OCI-LY1 (cell line): ENCODE measurements around the gene PHC3.
A peak's percentile ranks its signal among the peaks of the same experiment; 100 is the strongest.

Experiments used
- CTCF ChIP-seq: fragments of 200-600 bp; sonication (generic), shearing (Covaris generic); IDR thresholded peaks from 2 replicates; pipeline ENCODE4 v1.5.1; 2017; ENCODE audit warnings: mild to moderate bottlenecking, antibody characterized with exemption, low read length, moderate library complexity, mixed read lengths
- EZH2 ChIP-seq: fragments of 200-600 bp; sonication (generic), shearing (Covaris generic); IDR thresholded peaks from 2 replicates; pipeline ENCODE4 v1.8.0; 2017; ENCODE audit warnings: borderline replicate concordance, mixed run types, mild to moderate bottlenecking, antibody characterized with exemption, low read length, moderate library complexity, mixed read lengths

GRCh38 chr3:170078620-170079281 is 102.8 kb downstream of the PHC3 start:
- TF ChIP-seq CTCF: peak; percentile 64
- no peak for TF ChIP-seq EZH2
